HG02884 (cell line): ENCODE results near the gene ADGRV1.

Experiments used
- ATAC-seq: cut with Tn5 transposase; IDR thresholded peaks from one replicate; pipeline ENCODE4 v1.9.1; 2021; ENCODE audit warnings: mild to moderate bottlenecking, moderate library complexity; ENCODE audit not compliant: unreplicated experiment

Gene ADGRV1, protein sequence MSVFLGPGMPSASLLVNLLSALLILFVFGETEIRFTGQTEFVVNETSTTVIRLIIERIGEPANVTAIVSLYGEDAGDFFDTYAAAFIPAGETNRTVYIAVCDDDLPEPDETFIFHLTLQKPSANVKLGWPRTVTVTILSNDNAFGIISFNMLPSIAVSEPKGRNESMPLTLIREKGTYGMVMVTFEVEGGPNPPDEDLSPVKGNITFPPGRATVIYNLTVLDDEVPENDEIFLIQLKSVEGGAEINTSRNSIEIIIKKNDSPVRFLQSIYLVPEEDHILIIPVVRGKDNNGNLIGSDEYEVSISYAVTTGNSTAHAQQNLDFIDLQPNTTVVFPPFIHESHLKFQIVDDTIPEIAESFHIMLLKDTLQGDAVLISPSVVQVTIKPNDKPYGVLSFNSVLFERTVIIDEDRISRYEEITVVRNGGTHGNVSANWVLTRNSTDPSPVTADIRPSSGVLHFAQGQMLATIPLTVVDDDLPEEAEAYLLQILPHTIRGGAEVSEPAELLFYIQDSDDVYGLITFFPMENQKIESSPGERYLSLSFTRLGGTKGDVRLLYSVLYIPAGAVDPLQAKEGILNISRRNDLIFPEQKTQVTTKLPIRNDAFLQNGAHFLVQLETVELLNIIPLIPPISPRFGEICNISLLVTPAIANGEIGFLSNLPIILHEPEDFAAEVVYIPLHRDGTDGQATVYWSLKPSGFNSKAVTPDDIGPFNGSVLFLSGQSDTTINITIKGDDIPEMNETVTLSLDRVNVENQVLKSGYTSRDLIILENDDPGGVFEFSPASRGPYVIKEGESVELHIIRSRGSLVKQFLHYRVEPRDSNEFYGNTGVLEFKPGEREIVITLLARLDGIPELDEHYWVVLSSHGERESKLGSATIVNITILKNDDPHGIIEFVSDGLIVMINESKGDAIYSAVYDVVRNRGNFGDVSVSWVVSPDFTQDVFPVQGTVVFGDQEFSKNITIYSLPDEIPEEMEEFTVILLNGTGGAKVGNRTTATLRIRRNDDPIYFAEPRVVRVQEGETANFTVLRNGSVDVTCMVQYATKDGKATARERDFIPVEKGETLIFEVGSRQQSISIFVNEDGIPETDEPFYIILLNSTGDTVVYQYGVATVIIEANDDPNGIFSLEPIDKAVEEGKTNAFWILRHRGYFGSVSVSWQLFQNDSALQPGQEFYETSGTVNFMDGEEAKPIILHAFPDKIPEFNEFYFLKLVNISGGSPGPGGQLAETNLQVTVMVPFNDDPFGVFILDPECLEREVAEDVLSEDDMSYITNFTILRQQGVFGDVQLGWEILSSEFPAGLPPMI (N-terminal part only)

DNA sequence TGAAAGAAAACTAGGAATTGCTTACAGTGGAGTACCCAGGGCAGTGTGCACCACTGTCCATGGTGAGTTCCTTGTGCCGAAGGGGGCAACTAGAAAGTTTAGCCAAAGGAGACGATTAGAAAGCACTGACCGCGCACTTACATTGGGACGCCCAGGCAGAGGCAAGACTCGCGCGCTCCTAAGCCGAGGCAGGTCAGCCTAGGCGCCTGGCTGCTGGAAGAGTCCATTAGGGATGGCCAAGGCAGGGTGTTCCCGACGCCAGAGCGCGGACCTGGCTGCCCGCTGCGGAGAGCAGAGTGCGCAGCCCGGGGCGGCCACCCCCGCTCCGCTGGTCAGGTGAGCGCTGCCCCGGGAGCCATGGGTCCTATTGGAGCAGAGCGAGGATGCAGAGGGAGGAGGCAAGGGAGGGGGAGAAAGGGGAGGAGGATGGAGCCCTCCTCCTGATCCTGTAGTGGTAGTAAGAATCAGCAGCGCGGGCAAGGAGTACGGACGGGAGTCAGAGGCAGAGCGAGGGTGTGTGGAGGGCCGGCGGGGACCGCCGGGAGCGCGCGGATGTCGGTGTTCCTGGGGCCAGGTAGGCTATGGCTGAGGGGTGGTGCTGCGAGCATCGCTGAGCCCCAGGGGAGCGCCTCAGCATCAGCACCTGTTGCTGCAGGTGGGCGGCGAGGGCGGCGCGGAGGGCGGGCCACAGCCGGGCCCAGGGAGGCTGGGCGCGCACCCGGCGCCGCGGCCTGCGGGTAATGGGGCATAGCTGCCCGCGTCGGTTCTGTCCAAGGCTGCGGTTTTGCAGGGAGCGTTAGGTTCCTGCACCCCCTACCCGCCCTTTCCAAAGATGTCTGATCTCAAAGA, at the start of gene ADGRV1:
ADGRV1 (plus strand) TSS at position 454 of the 849 bp plus-strand sequence; CDS start at position 553, 99 bp downstream.
- no peak for ATAC-seq

DNA sequence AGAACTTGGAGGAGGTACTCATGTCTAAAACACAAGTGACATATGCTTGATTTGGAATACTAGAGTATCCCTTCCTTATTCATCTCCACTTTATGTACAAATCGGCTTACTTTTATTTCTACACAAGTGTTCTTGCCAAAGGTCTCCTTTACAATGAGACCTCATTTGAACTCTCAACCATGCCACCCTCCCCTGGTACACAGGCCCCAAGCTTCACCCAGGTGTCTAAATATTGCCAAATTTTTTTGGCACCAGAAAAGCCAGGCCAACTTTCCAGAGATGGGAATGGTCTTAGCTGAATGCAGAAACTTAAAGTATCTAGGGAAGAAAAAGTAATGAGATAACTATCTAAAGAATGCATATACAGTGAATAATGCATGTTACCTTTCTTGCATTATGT, 48.2 kb upstream of the ADGRV1 start:
- no peak for ATAC-seq

DNA sequence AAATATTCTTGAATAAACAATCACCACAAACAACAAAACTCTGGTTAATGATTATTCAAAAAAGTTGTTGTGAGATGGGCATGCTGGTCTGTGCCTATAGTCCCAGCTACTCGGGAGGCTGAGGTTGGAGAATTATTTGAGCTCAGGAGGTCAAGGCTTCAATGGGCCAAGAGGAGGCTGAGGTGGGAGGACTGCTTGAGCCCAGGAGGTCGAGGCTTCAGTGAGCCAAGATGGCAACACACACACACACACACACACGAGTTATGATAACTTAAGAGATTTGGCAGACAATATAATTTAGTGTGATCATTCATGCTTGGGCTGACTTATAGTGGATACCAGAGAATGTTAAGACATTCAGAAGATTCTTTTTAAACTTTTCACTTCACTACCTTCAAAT, 44.1 kb upstream of the ADGRV1 start:
- ATAC-seq: no peak

DNA sequence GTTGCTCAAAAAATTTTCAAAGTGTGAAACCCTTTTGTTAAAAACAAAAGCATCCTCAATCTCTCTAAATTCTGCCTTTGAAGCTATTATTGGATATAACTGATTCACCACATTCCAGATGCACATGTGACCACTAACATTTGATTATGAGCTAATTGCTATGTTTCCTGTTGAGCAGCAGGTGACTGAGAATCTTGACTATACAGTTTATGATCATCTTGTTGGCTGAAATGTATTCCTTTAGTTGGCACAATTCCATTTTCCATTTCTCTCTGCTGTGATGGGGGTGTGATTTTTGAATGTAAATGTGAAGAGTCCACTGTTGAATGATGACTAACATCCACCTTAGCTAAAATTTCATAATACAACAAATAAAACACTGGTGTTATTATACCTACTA, 39.9 kb upstream of the ADGRV1 start:
- no peak for ATAC-seq

DNA sequence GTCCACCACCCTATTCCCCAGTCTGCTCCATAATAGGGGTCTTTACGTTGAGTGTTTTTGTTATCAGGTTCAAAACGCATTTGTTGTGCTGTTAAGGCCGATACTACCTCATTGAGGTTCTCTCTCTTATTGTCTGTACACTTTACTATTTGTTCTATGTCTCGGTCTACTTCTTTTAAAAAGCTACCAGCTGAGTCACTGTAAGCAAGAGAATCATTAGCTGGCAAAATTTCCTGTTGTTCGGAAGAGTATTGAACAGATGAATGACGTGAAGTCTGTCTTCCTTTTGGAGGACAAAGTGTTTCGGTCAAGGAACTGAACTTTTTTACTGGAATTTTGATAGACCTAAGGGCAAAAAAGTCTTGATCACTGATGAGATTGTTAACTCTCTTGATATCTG, 39.5 kb upstream of the ADGRV1 start:
- ATAC-seq: no peak

DNA sequence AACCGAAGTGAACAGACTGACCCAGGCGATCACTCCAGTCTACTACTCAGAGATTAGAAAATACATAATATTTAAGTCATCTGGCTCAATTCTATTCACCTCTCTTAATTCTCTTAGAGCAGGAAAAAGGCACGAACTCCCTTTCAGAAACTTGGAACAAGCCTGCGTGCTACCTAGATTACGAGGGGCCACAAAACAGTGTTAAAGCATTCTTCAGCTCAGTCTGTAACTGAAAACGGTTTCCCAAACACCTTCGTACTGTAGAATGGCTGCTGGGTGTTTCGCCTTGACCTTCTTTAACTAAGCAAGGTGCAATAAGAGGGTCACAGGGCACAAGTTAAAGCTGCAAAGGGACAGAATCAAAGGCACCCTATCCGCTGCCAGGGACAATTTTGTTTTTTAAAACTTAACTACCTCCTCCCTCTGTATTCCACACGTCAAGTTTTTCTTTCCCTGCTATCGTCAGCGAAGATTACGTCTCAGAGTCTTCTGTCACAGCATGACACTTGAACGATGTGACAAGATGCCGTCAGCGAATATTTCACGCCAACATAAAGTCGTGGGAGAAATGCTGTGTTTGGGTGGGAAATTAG, 29.9 kb upstream of the ADGRV1 start:
- ATAC-seq: peak; percentile 5

DNA sequence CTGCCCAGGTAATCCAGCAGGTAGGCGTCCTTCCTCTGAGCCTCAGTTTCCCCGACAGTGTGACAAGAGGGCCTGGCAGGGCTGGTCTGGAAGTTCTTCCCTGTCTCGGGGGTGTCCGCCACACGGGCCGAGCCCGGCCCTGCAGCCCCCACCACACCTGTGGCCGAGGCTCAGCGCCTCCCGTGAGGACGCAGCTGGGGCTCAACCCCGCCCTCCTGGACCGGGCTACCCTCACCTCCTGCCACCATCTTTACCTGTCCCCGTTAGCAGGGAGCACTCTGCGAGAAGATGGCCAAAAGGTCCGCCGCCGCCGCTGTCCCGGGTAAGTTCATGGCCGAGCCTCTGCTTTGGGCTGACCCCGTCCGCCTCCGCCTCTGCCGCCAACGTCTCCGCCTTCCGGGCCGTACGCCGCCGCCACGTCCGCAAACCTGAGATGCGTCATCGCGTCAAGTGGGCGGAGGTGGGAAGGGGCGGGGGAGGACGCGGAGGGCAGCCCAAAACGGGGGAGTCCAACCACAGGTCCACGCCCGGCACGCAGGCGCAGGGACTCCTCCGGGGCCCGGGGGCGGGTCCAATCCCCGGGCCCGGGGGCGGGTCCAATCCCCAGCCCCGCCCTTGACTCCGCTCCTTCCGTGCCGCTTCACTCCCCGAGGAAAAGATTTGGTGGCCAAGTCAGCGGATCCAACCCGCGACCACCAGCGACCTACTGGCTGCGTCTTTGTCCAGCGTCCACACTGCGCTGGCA, 29.2 kb upstream of the ADGRV1 start, which contains the start of gene LYSMD3:
LYSMD3 (minus strand) TSS at position 391 of the 745 bp plus-strand sequence. CDS start 4,295 bp downstream, outside the sequence.
- peak; percentile 84 for ATAC-seq

DNA sequence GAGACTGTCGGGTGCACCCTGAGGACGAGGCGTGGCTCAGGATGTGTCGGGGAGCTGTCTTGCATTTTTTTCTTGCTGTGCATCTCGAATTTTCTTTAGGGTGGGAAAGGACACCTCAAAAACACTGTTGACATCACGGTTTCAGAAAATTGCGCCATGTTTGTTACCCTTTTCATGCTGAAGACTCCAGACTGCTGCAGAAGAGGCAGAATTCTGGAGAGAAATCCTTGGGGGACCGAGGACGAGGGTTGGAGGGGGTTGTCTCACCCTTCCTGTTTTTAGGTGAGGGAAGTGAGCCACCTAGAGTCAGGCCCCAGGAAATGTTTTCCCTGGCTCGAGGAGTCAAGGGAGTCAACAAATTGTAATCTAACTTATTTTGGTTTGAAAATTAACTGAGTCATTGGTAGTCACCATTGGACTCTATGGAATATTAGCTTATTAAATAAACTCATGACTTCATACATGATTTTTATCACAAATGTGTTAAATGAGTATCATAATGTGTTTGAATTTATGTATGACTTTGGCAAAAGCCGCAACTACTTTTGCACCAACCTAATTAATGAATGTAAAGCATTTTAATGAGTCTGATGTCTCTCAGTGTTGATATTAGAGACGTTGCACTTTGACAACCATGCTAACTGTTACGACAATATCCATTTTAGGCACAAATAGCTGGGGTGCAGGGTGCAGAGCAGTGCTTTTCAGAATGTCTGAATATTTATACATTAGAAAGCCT, 28.5 kb upstream of the ADGRV1 start:
- ATAC-seq: peak; percentile 43

DNA sequence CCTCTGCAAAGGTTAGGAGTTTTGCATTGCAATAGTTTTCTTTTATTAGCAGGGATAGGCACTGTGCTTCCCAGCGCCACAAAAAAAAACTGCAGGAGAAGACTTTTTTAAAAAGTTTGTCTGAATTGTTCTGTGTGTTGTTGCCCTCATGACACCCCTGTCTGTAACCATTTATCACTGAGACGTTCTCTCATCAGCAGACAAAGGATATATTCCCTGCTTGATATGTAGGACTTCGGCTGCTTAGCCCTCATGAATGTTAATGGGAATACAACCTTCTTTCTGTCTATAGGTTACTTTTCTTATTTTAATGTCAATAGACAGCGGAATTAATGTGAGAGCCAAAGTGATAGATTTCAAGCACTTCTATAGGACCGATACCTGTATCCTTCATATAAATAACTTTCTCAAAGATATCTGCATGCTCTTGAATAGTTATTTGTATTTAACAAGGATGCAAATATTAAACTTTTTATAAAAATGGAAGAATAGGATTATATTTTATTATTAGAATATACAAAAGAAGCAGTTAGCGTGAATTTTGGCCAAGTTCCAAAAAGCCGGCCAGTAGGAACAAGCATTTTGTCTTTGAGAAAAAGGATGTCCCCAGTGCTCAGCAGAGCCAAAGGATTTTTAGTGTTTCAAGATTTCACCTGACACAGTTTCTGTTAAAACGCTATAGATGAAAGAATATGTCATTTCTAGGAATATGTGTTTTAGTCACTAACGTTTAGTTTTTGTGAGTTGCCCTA, 27.7 kb upstream of the ADGRV1 start:
- ATAC-seq: no peak

DNA sequence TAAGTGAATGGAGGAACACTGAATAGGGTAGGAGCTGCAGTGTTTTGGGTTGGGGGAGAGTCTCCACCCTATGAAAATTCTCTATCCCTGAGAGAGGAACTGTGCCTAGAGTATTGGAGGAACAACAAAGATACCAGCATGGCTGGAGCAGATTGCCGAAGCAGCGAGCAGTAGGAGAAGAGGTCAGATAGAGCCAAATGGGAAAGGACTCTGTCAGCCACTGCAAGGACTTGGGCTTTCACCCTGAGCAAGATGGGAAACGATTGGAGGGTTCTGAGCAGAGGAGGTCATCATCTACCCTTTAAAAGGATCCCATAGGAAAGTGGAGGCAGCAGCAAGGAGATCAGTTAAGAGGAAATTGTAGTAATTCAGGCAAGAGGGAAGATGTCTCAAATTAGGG, 24.8 kb upstream of the ADGRV1 start:
- no peak for ATAC-seq

DNA sequence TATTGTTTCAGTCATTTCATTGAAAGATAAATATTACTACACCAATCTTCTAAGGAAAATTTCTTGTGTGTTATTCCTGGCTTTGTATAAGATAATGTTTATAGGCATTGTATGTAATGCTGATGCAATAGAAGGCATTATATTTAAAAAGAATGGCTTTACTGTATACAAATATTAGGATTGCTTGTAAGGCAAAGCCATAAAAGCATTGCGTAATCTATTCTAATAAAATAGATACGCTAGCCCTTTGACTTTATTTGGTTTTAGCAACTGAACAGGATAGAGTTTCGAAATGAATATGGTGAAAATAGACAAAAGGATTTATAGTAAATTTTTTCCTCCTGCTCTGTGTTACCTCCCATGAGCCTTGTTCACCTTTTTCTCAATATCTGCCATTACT, 23.7 kb upstream of the ADGRV1 start:
- ATAC-seq: no peak

DNA sequence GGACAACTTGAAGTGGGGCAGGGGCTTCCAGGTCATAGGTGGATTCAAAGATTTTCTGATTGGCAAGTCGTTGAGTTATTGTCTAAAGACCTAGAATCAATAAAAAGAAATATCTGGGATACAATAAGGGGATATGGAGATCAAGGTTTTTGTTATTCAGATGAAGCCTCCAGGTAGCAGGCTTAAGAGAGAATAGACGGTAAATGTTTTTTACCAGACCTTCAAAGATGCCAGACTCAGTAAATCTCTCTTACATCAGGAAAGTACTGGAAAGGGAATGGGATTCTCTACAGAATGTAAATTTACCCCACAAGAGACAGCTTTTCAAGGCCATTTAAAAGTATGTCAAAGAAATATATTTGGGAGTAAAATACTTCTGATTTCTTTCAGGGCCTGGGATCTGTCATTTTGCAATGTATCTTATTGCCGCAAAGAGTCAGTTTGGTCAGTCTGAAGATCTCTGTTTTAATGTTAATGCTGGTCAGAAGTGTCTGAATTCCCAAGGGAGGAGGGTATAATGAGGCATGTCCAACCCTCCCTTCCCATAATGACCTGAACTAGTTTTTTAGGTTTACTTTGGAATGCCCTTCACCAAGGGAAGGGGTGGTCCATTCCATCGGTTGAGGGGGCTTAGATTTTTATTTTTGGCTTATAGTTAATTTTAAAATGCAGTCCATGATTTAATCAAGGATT, 15.6 kb upstream of the ADGRV1 start:
- no peak for ATAC-seq

DNA sequence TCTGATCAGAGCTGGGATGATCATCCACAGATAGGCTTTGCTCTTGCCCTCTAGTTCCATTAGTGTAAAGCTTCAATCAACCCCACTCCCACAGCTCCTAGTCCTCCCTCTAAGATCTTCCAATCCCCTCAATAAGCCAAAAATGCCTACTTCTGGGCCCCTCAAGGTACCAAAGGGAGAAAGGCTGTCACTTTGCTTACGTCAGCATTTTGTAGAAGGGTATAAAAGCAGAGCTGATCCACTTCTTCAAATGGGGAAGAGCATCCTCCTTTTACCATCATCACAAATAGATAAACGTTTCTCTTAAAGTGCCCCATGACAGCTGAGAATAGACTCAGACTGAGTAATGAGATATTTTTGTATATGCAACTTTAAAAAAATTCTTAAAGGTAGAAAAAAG, 13.1 kb upstream of the ADGRV1 start:
- ATAC-seq: no peak

DNA sequence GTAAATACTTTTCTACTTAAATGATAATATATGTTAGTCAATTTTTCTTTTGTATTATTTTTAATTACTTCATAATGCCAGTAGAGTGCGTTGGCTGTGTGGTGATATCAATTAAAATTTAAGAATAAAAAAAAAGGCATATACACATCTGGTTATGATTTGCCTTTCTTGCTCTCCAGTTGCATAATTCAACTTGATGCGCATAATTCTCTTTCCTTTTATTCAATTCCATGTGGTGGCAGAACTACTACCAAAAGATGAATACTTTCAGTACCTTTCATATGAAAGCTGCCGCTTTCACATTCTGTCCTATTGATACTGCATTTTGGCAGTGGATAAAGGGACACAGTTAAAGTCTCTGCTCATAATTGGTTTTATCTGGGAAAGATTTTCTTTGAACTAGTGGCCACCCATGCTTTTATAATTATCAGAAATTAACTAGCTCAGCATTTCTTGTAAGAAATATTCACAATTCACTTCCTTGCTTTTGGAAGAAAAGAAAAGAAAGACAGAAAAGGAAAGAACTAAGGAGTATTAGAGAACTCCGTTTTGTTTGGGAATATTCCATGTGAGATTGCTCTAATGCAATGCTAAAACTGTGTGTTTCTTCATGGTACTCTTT, 12.3 kb upstream of the ADGRV1 start:
- ATAC-seq: no peak

DNA sequence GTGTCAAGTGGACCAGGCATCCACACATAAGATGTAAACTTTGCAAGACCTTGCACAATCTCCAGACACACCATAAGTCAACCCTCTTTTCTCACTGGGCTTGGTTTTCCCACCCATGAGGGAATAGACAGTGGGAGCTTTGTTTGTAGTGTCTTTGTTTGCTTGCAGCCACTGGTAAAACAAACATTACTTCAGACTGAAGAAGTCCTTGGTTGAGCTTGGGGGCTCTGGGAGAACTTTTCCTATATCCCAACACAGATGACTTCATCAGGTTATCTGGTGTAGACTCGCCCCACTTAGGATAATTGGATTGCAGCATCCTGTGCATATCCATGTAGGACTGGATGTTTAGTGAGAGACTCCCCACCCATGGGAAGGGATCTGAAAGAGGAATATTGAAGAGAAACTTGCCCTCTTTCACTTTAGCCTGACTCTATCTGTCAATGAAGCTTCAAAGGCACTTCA, 11.5 kb upstream of the ADGRV1 start:
- no peak for ATAC-seq

DNA sequence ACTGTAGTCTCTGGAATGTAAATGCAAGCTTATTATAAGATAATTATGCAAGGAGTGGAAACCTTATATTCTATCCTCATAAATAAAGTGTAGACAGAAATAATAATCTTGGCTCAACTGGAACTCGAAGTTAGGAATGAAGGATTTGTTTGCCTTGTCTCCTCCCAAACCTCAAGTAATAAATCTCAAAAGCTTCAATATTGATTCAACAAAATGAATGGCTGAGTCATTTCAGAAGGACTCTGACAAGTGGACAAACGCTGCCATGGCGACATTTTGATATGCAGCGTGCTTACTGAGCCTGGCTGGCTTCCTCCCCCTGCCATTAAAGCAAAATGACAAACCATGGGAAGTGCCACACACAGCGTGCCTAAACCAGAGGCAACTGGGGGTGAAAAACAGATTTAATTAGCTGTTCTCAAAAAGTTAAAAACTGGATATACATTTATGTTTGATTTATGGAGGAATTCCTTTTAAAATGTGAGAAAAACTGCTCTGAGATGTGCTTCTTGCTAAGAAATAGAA, 10.5 kb upstream of the ADGRV1 start:
- ATAC-seq: no peak
